ENCODE results near the gene KHSRP. TPM values are rescaled to one million over a fixed set of nuclear protein-coding genes. Genes with fewer than 3 reads are reported as not detected.

KHSRP gene
- total RNA-seq, 1 donor = 86.5 TPM

- H3K4me3 ChIP-seq (ENCODE audit: low read depth, low read length) = no peak overlapping the region
- DNase-seq (ENCODE audit: low read depth) = no peak
Observed at GRCh38 chr19:6425732-6426620, 1.4 kb upstream of the KHSRP start.

GRCh38 chr19:6424939-6425731, 524 bp upstream of the KHSRP start:
- peak overlapping the region; percentile 18 for H3K4me3 ChIP-seq (ENCODE audit: low read depth, low read length)
- peak; percentile 100 for DNase-seq (ENCODE audit: low read depth)
- no peak for TF ChIP-seq CTCF (IDR thresholded peaks at IDR 0.05; ENCODE audit: insufficient read depth, low read length)

More at GRCh38 chr19:6425732-6426620, 1.4 kb upstream of the KHSRP start:
- TF ChIP-seq CTCF (IDR thresholded peaks at IDR 0.05; ENCODE audit: insufficient read depth, low read length) = no peak

GRCh38 chr19:6423499-6424194, 964 bp downstream of the KHSRP start:
- TF ChIP-seq CTCF (IDR thresholded peaks at IDR 0.05; ENCODE audit: insufficient read depth, low read length) = no peak
- H3K4me3 ChIP-seq (ENCODE audit: low read depth, low read length) = peak overlapping the region; percentile 96
- DNase-seq (ENCODE audit: low read depth) = peak; percentile 40

- TF ChIP-seq CTCF (IDR thresholded peaks at IDR 0.05; ENCODE audit: insufficient read depth, low read length) = no peak
- no peak overlapping the region for H3K4me3 ChIP-seq (ENCODE audit: low read depth, low read length)
Observed at GRCh38 chr19:6421075-6422014, 3.3 kb downstream of the KHSRP start.

GRCh38 chr19:6418562-6418932, 6.1 kb downstream of the KHSRP start:
- TF ChIP-seq CTCF (IDR thresholded peaks at IDR 0.05; ENCODE audit: insufficient read depth, low read length) = no peak
- no peak overlapping the region for H3K4me3 ChIP-seq (ENCODE audit: low read depth, low read length)
- DNase-seq (ENCODE audit: low read depth) = no peak

More at GRCh38 chr19:6421075-6422014, 3.3 kb downstream of the KHSRP start:
- no peak for DNase-seq (ENCODE audit: low read depth)

Data from fibroblast of the aortic adventitia (primary cell).